Loucy (cell line): ENCODE measurements around the gene MACROD2.

ENCODE experiments used
- H2AFZ ChIP-seq: fragments of 200-600 bp; sonication (generic); 2 replicates; pipeline ENCODE4 v1.6.0; 2016; ENCODE audit warnings: antibody characterized with exemption, mild to moderate bottlenecking, low read length, moderate library complexity
- H3F3A ChIP-seq: fragments of 200-600 bp; 2 replicates; pipeline ENCODE4 v1.6.0; 2016; ENCODE audit warnings: antibody characterized with exemption, low read depth, mild to moderate bottlenecking
- H3K27me3 ChIP-seq: fragments of 200-600 bp; sonication (generic); 2 replicates; pipeline ENCODE4 v1.6.1; 2014; ENCODE audit warnings: low read length, mild to moderate bottlenecking; ENCODE audit not compliant: insufficient read depth, poor library complexity, severe bottlenecking
- H3K36me3 ChIP-seq: fragments of 200-600 bp; sonication (generic); 2 replicates; pipeline ENCODE4 v1.6.1; 2016; ENCODE audit warnings: low read length; ENCODE audit not compliant: insufficient read depth
- H3K4me1 ChIP-seq: fragments of 200-600 bp; sonication (generic); 2 replicates; pipeline ENCODE4 v1.5.1; 2014; ENCODE audit warnings: low read length, mild to moderate bottlenecking; ENCODE audit not compliant: insufficient read depth, poor library complexity, severe bottlenecking
- H3K4me2 ChIP-seq: fragments of 200-600 bp; sonication (generic); 2 replicates; pipeline ENCODE4 v1.6.0; 2014; ENCODE audit warnings: antibody characterized with exemption, low read length, low read depth, mild to moderate bottlenecking; ENCODE audit not compliant: poor library complexity, severe bottlenecking
- H3K4me3 ChIP-seq: fragments of 200-600 bp; sonication (generic); 2 replicates; pipeline ENCODE4 v1.5.1; 2014; ENCODE audit warnings: low read length, mild to moderate bottlenecking, mixed read lengths; ENCODE audit not compliant: poor library complexity, severe bottlenecking
- H3K79me2 ChIP-seq: fragments of 200-600 bp; sonication (generic); 2 replicates; pipeline ENCODE4 v1.6.1; 2014; ENCODE audit warnings: low read length; ENCODE audit not compliant: insufficient read depth
- H3K9ac ChIP-seq: fragments of 200-600 bp; sonication (generic); 2 replicates; pipeline ENCODE4 v1.6.0; 2014; ENCODE audit warnings: mild to moderate bottlenecking, low read depth, low read length, moderate library complexity; ENCODE audit not compliant: poor library complexity, severe bottlenecking
- H3K9me2 ChIP-seq: fragments of 200-600 bp; sonication (generic); replicated peaks from 2 replicates; pipeline ENCODE4 v1.6.1; 2016; ENCODE audit warnings: low read depth, low read length, mixed read lengths
- H3K9me3 ChIP-seq: fragments of 200-600 bp; sonication (generic); 2 replicates; pipeline ENCODE4 v1.6.1; 2014; ENCODE audit warnings: mild to moderate bottlenecking, antibody characterized with exemption, low read length, low read depth; ENCODE audit not compliant: insufficient read depth
- H4K20me1 ChIP-seq: fragments of 200-600 bp; sonication (generic); 2 replicates; pipeline ENCODE4 v1.6.0; 2014; ENCODE audit warnings: antibody characterized with exemption, low read length, mild to moderate bottlenecking; ENCODE audit not compliant: insufficient read depth, poor library complexity, severe bottlenecking
- CTCF ChIP-seq: fragments of 200-600 bp; sonication (generic); conservative IDR thresholded peaks from 2 replicates; pipeline ENCODE4 v1.5.1; 2014; ENCODE audit warnings: mild to moderate bottlenecking, antibody characterized with exemption, low read length
- EZH2phosphoT487 ChIP-seq: fragments of 200-600 bp; IDR thresholded peaks from 2 replicates; pipeline ENCODE4 v1.6.1; 2018; ENCODE audit warnings: antibody characterized with exemption, mild to moderate bottlenecking, moderate library complexity, borderline replicate concordance

The MACROD2 gene

DNA sequence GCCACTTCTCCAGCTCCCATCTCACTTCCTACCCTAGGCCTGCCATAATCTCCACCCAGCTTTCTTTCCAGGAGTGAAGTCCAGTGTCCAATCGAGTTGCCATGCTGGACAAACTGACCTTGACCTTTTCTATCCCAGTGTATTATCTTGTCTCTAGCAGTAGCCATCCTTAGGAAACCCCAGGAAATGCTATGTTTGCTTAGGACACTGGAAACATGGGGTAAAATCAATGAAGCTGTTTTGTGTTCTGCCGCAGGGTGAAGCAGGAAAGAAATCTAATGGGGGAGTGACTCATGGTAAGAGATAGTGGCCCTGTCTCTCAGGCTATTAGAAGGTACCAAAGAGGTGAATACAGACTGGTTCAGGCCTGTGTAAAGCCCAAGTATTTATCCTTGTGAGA lies 1452.2 kb downstream of the MACROD2 start:
- H3K27me3 ChIP-seq = no peaks in the 10 kb centered on the region
- no peaks in the 10 kb centered on the region for H3K9me2 ChIP-seq

DNA sequence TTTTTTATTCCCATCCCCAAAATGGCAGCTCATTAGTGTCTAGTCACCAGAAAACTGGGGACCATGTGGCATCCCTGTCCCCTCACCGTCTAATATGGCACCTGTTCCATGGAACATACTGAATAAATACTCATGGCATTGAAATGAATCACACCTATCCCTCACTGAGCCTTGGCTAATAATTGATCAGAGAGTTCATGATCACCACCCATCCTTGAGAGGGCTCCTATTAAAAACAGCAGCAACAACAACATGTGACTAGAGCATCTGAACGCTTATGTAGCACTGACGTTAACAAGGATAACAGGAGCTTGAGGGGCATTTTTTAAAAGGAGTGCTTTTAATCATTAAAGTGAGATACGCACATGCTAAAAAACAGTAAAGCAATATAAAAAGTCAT lies 1453.7 kb downstream of the MACROD2 start:
- no peak overlapping the region for H2AFZ ChIP-seq
- no peaks in the 10 kb centered on the region for H3K36me3 ChIP-seq
- H3K4me2 ChIP-seq = no peak overlapping the region
- no peaks in the 10 kb centered on the region for H3K4me1 ChIP-seq
- no peaks in the 10 kb centered on the region for H3K9me2 ChIP-seq
- no peak overlapping the region for H3K9ac ChIP-seq
- H3K27me3 ChIP-seq = no peaks in the 10 kb centered on the region
- no peaks in the 10 kb centered on the region for H3K9me3 ChIP-seq
- no peaks in the 10 kb centered on the region for H3K79me2 ChIP-seq
- no peak overlapping the region for H3K4me3 ChIP-seq
- H4K20me1 ChIP-seq = no peaks in the 10 kb centered on the region
- no peaks in the 10 kb centered on the region for H3F3A ChIP-seq
- TF ChIP-seq CTCF = no peak
- no peak for TF ChIP-seq EZH2phosphoT487

More for the DNA sequence above, 1452.2 kb downstream of the MACROD2 start:
- Histone ChIP-seq H3K4me1 (no peaks in the 10 kb centered on the region), H3F3A (no peaks in the 10 kb centered on the region), H4K20me1 (no peaks in the 10 kb centered on the region), H3K4me3 (no peak overlapping the region), H3K9me3 (no peaks in the 10 kb centered on the region), H2AFZ (no peak overlapping the region), H3K4me2 (no peak overlapping the region), H3K9ac (no peak overlapping the region), H3K36me3 (no peaks in the 10 kb centered on the region), H3K79me2 (no peaks in the 10 kb centered on the region)
- TF ChIP-seq CTCF (no peak), EZH2phosphoT487 (no peak)

DNA sequence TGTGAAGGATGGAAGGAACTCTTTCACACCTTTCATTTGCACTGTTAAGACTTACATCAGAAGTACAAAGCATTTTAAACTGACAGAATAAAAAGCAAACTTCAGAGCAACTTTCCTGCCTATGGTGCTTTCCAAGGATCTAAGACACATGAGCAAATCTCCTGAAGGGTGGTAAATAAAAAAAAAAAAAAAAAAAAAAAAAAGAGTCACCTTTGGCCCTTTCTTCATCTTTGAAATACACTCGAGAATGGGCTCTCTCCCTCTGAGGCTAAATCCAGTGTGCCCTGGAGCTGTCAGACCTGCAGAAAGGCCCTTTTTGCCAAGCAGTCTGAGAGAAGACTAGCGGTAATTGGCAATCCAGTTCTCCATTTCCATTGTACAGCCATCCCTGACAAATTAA lies 1455.9 kb downstream of the MACROD2 start:
- Histone ChIP-seq H3K9ac (no peak overlapping the region), H3K27me3 (no peaks in the 10 kb centered on the region)
- TF ChIP-seq EZH2phosphoT487 = no peak
- no peak for TF ChIP-seq CTCF

More for the DNA sequence above, 1455.9 kb downstream of the MACROD2 start:
- no peaks in the 10 kb centered on the region for H3K9me2 ChIP-seq
- H3K36me3 ChIP-seq = no peaks in the 10 kb centered on the region
- H3K4me2 ChIP-seq = no peak overlapping the region
- H3K4me3 ChIP-seq = no peak overlapping the region
- no peaks in the 10 kb centered on the region for H4K20me1 ChIP-seq
- no peaks in the 10 kb centered on the region for H3F3A ChIP-seq
- H3K4me1 ChIP-seq = no peaks in the 10 kb centered on the region
- no peaks in the 10 kb centered on the region for H3K9me3 ChIP-seq
- no peak overlapping the region for H2AFZ ChIP-seq
- H3K79me2 ChIP-seq = no peaks in the 10 kb centered on the region
